Diencephalon (tissue), 1 donor: Measurements from ENCODE around the gene TAOK2. TPM values are rescaled to one million over a fixed set of nuclear protein-coding genes. Genes with fewer than 3 reads are reported as not detected.

Source experiments
- total RNA-seq: library from RNA; depleted of rRNA; stranded (reverse); fragments of >200 nt; gene quantifications from one replicate; pipeline ENCODE4 v1.2.3, GENCODE V29; 2014

The TAOK2 gene
- total RNA-seq = 71.3 TPM

GRCh38 chr16:29973384-29974246 is at the start of gene TAOK2:
Gene TAOK2 (plus strand): TSS chr16:29973868. CDS start chr16:29977773, 3,905 bp downstream.

GRCh38 chr16:29925781-29926710 is 47.6 kb upstream of the TAOK2 start, which contains the start of gene KCTD13:
Gene KCTD13 (minus strand): TSS chr16:29926226. CDS start chr16:29926033, 193 bp downstream.

DNA sequence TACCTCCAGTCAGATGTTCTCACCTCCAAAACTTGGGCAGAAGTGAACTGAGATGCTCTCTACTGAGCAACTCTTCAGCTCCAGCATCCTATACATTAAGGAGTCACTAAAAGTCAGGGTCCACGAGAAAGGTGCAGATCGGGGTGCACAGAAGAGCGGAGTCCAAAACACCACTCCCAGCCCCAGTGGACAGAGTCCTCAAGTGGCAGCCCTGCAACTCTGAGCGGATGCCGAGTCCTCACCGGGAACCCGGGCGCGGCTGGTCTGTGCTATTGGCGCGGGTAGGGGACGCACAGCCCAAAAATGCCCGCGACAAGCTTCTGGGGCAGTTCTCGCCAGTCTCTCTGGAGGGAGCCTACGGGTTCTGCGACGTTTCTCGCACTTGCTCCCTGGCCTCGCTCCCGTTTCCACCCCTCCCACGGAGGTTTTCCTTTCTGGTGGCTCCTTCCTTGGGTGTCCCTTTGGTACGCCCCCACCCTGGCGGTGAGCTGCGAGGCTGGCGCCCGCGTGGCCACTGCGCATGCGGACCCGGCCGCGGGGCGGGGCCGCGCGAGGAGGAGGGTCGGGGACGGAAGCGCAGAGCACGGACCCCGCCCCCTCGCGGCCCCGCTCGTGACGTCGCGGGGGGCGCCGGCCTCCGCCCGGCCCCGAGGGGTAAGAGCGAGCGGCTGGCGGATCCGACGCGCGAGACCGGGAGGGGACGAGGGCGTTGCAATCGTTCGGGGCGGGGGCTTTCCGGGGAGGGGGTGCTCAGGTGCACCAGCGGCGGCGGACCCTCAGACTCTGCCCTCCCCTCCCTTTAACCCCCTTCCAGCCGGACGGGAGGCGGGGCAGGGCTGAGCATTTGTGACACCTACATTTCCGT is 12.0 kb upstream of the TAOK2 start, which contains the start of gene TMEM219:
Gene TMEM219, plus strand, starts transcription at position 601 of the 865 bp plus-strand sequence. CDS start 1,065 bp downstream, outside the sequence.

DNA sequence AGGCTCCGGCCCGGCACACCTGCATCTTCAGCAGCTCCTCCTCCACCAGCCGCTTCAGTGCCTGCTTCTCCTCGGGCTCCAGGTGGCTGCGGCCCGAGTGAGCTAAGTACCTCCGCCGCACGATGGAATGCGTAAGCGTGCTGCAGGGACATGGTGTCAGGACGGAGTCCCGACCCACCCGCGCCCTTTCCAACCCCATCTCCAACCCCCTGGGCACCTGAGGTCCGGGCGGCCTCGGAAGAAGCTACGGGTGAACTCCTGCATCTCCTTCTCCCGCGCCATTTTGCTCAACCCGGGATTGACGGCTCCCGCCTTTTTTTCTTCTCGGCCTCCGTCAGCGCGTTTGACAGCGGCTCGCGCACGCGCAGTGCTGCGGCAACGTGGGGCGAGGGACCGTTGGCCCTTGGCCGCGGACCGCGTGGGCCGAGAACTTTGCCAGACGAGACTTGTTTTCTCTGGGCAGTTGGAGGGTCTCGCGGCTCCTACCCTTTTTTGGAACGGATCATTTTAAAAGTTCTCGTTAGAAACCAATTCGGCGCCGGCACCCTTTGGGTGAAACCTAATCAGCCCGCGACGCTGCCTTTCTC is 21.7 kb downstream of the TAOK2 start, which contains the start of gene HIRIP3:
Gene HIRIP3, minus strand, starts transcription at position 294 of the 587 bp plus-strand sequence. Its CDS starts 12 bp downstream, at position 282.

GRCh38 chr16:29995911-29996765 is 22.5 kb downstream of the TAOK2 start, which contains the start of gene INO80E:
Gene INO80E (plus strand): TSS chr16:29996241. CDS start chr16:29996311, 70 bp downstream.

DNA sequence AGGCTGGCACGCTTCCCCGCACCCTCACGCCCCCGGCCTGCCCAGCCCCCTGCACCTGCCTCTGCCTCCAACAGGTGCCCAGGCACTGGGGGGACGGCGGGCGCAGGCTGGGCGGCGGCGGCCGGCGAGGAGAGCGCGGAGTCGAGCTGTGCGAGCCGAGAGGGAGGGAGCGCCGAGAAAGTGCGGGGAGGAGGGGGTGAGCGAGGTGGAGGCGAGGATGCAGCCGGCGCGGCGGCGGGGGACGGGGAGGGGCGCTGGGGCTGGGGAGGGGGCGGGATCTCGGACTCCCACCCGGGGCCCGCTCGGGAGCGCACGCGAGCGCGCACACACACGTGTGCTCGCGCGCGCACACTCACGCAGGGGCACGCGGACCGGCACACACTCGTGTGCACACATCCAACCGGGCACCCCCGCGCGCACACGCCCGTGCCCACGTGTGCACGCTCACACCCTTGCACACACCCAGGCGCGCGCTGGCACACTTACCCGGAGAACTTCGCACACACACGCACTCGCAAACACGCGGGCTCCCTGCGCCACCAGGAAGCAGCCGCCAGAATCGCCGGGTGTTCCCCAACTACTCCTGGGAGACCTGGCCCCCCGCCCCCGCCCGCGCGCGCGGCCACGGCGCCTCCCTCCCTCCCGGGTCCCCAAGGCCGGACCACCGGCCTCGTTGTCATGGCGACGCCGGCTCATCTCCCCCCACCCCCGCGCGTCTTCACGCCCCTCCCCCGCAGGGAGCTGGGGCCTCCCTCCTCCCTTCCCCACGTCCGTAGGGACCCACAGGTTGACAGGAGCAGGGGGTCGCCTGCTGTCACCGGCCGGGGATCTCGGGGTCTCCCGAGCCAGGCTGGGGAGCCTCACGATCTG is 37.4 kb downstream of the TAOK2 start, which contains the start of gene DOC2A:
Gene DOC2A, minus strand, starts transcription at position 184 of the 870 bp plus-strand sequence. CDS start 805 bp downstream, outside the sequence.

GRCh38 chr16:30022887-30023286 is 49.2 kb downstream of the TAOK2 start, which contains the start of gene C16orf92:
Gene C16orf92 (plus strand): TSS chr16:30023198. CDS start chr16:30023341, 143 bp downstream.

GRCh38 chr16:30030841-30031413 is 57.3 kb downstream of the TAOK2 start, which contains the start of gene TLCD3B:
Gene TLCD3B (minus strand): TSS chr16:30031271. CDS start chr16:30030527, 744 bp downstream.

Other genes starting within 250 kb of the TAOK2 start
- gene C16orf54, start 227.9 kb upstream of the TAOK2 start, total RNA-seq = 0.69 TPM
- not detected for gene ZG16, start 195.6 kb upstream of the TAOK2 start, total RNA-seq
- gene KIF22, start 183.1 kb upstream of the TAOK2 start, total RNA-seq = 48.0 TPM
- gene MAZ, start 167.3 kb upstream of the TAOK2 start, total RNA-seq = 275 TPM
- 34.1 TPM for gene PRRT2, start 161.7 kb upstream of the TAOK2 start, total RNA-seq
- gene PAGR1, start 157.7 kb upstream of the TAOK2 start, total RNA-seq = 10.6 TPM
- 9.2 TPM for gene MVP, start 153.4 kb upstream of the TAOK2 start, total RNA-seq
- gene CDIPT, start 110.6 kb upstream of the TAOK2 start, total RNA-seq = 61.1 TPM
- gene SEZ6L2, start 74.3 kb upstream of the TAOK2 start, total RNA-seq = 88.1 TPM
- 14.8 TPM for gene ASPHD1, start 73.4 kb upstream of the TAOK2 start, total RNA-seq
- 21.5 TPM for gene KCTD13, start 47.6 kb upstream of the TAOK2 start, total RNA-seq
- gene TMEM219, start 11.8 kb upstream of the TAOK2 start, total RNA-seq = 35.1 TPM
- 12.0 TPM for gene HIRIP3, start 21.7 kb downstream of the TAOK2 start, total RNA-seq
- 27.7 TPM for gene INO80E, start 22.4 kb downstream of the TAOK2 start, total RNA-seq
- gene DOC2A, start 37.2 kb downstream of the TAOK2 start, total RNA-seq = 12.5 TPM
- gene C16orf92, start 49.3 kb downstream of the TAOK2 start, total RNA-seq = not detected
- gene TLCD3B, start 57.4 kb downstream of the TAOK2 start, total RNA-seq = 24.7 TPM
- 186 TPM for gene ALDOA, start 91.9 kb downstream of the TAOK2 start, total RNA-seq
- 84.9 TPM for gene PPP4C, start 102.1 kb downstream of the TAOK2 start, total RNA-seq
- gene TBX6, start 118.1 kb downstream of the TAOK2 start, total RNA-seq = 0.23 TPM
- 21.2 TPM for gene YPEL3, start 122.3 kb downstream of the TAOK2 start, total RNA-seq
- 0.46 TPM for gene GDPD3, start 139.7 kb downstream of the TAOK2 start, total RNA-seq
- gene MAPK3, start 149.4 kb downstream of the TAOK2 start, total RNA-seq = 28.6 TPM
- 20.1 TPM for gene CORO1A, start 209.7 kb downstream of the TAOK2 start, total RNA-seq
- gene BOLA2B, start 219.8 kb downstream of the TAOK2 start, total RNA-seq = 5.3 TPM
- 10.8 TPM for gene SLX1A, start 220.0 kb downstream of the TAOK2 start, total RNA-seq
- gene SULT1A3, start 225.4 kb downstream of the TAOK2 start, total RNA-seq = 1.6 TPM